ENCODE data around the gene SFTPD.
A peak's percentile ranks its signal among the peaks of the same experiment; 100 is the strongest.

The SFTPD gene

GRCh38 chr10:79944428-79945395 lies 4.2 kb downstream of the SFTPD start:
- DNase-seq (ENCODE audit: low read depth, low spot score), result no peak

DNA sequence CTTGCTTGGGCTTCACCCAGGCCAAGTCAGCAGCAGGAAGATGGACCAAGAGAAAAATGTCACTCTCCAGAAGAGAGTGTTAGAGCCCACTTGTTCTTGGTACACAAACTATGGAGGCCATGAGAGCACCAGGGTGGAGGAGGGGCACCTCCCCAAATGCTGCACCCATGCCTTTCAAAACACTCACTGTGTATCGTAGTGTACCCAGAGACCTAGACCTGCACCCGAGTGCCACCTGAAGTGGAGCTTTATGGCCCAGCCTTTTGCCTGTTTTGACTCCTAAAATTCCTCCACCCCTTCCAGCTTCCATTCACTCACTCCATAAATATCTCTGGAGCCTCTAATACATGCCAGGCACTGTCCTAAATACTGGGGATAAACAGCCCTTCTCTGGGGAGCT lies 5.0 kb downstream of the SFTPD start:
- DNase-seq (ENCODE audit: low read depth, low spot score), result no peak

DNA sequence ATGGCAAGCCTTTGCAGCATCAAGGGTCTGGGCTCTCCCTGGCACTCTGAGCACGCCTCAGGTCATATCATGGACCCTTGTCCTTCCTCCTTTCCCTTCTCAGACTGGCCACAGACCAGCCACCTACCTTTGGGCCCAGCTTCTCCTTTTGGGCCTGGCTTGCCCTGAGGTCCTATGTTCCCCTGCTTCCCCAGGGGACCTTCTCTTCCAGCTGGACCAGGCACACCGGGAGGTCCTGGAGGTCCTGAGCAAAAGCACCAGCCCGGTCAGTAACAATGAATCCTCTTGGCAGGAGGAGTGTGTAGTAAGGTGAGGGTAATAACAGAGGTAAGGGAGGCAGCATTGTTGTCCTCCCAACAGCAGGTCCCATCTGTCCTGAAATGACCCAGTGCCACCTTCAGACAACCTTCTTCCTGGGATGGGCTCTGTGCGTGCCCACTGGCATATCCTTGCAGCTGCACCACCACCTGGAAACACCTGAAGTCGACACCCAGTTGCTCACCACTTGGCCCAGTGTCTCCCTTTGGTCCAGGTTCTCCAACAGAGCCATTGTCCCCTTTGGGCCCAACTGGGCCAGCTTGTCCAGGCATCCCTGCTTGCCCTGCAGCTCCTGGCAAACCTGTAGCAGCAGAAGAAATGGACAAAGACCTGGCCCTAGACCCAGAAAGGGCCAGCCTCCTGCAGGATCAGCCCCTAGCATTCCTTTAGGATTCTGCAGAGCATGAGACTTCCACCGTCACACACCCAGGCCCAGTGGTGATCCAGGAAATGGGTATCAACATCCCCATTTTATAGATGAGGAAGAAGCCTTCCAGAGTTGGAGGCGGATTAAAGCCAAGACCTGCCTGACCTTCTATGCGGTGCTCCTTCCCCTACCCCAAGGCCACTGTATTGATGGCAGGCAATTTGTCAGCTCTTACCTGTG lies 6.4 kb downstream of the SFTPD start:
- DNase-seq (ENCODE audit: low read depth, low spot score), result no peak

GRCh38 chr10:79941585-79942210 lies 7.2 kb downstream of the SFTPD start:
- DNase-seq (ENCODE audit: low read depth, low spot score), result no peak

DNA sequence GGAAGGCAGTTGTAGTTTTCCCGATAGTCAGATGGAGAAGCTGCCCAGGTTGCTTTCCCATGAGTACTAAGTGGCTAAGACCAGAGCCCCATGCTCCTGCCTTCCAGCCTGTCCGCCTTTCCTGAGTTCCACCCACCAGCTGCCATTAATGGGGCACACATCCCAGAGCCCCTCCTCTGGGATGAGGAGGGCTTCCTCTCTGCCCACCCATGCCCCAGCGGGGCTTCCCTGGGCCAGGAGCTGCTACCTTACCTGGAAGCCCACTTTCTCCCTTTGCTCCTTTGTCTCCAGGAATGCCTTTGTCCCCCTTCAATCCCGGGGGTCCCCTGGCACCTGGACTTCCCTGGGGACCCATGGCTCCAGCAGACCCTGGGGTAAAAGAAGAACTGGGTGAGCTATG lies 7.8 kb downstream of the SFTPD start:
- DNase-seq (ENCODE audit: low read depth, low spot score), result no peak

DNA sequence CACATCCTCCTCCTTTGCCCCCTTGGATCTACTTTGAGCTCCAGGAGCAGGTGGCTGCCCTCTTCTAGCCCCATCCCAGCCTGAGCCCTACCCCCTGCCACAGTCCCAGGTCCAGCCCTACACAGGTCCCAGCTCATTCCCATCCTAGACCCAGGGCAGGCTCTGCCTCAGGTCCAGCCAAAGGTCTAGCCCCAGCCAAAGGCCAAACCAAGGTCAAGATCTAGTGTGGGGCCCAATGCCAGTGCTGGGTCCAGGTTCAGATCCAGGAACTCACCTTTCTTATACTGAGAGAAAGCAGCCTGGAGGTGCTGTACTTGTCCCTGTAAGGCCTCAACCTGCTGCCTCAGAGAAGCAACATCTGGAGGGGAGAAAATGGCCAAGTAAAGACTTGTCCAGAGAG lies 8.5 kb downstream of the SFTPD start:
- DNase-seq (ENCODE audit: low read depth, low spot score), result no peak

DNA sequence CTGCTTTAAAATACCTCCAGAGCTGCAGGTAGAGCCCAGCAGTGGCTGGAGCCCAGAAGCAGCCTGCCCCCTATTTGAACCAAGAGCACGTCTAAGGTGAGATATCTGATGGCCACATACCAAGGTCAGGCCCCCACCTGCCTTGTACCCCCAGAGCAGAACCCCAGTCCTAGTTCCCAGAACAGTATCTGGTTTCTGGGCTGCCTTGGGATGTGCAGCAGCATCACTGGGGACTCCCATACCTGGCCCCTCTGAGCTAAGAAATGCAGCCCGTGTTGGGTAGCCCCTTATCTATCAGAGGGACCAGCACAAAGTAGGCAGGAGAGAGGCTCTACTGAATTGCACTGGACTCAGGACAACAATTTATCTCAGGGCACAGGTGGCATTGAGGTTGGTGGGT lies 8.9 kb downstream of the SFTPD start:
- DNase-seq (ENCODE audit: low read depth, low spot score), result no peak

DNA sequence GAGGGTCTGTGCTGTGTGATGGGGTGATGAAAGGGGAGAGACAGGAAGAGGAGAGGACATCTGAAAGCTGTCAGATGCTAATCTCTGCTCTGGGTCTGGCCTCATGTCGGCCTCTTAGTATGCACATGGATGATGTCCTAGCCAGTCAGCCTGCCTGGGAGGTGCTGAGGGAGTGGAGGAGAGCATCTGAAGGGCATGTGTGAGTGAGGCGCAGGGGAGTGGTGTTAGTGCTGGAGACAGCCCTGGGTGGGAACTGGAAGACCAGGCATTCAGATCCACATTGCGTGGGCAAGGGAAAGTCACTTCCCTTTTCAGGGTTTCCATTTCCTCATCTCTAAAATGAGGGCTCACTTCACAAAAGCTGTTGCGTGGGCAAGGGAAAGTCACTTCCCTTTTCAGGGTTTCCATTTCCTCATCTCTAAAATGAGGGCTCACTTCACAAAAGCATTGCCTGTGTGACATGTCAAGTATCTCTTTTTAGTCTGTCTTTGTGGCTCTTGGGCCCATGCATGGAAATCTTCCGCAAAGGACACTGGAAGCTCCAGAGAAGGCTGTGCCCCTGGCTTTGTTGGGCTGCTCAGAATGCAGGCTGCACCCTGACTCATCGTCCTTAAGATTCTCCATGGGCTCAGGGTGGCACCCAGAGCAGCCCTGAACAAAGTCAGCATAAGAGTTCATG lies 10.0 kb downstream of the SFTPD start:
- no peak for DNase-seq (ENCODE audit: low read depth, low spot score)

GRCh38 chr10:79937701-79938151 lies 11.2 kb downstream of the SFTPD start:
- no peak for DNase-seq (ENCODE audit: low read depth, low spot score)

DNA sequence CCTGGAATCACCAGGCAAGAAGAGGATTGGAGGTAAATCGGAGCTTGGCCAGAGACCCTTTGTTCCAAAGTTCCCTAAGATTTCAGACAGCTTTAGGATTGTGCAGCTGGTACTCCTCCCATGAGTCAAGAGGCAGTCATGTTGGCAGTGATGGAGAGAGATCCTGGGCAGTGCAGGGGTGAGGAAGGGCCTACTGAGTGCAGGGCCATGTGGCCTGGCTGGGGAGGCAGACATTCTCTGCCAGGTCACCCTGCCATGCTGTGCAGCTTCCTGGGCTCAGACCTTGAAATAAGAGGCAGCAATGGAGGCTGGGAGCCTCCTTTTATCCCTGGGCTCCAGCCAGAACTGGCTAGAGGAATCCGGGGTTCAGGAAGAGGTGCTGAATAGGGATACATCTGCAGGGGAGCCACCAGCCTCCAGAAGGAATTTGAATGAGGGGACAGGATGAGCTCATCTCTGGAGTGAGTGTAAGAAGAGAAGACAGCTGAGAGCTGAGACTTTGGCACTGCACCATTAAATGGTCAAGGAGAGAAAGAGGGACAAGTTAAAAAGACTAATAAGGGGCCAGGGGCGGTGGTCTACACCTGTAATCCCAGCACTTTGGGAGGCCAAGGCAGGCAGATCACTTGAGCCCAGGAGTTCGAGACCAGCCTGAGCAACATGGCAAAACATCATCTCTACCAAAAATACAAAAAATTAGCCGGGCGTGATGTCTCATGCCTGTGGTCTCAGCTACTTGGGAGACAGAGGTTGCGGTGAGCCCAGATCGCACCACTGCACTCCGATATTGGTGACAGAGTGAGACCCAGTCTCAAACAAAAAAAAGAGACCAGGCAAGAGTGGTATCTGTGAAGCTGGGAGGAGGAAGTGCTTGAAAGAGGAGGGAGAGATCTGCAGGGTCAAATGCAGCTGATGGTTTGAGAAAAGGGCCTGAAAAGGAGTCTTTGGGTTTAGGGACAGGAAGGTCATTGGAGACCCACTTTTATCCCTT lies 12.0 kb downstream of the SFTPD start:
- DNase-seq (ENCODE audit: low read depth, low spot score), result no peak

DNA sequence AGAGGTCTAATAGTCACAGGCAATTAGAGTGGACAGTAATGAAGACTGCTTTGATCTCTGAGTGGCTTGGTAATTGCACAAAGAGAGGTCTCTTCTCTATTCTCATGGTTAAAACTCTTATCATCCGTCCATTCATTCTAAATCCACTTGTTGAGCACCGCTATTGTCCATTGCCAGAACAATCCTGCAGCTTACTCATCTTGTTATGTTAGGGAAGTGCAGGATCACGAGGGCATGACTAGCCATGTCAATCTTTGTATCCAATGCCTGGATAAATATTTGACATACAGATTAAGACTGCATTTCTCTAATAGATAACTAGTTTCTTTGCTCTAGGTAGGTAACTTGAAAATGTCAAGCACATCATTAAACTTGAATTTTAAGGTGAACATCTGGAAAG lies 14.9 kb downstream of the SFTPD start:
- no peak for DNase-seq (ENCODE audit: low read depth, low spot score)

- no peak for DNase-seq (ENCODE audit: low read depth, low spot score)
These were observed 16.0 kb downstream of the SFTPD start for GRCh38 chr10:79932841-79933379.

- no peak for DNase-seq (ENCODE audit: low read depth, low spot score)
These were observed 16.6 kb downstream of the SFTPD start for GRCh38 chr10:79932307-79932706.

- DNase-seq (ENCODE audit: low read depth, low spot score), result no peak
These were observed 18.2 kb downstream of the SFTPD start for GRCh38 chr10:79930751-79931150.

DNA sequence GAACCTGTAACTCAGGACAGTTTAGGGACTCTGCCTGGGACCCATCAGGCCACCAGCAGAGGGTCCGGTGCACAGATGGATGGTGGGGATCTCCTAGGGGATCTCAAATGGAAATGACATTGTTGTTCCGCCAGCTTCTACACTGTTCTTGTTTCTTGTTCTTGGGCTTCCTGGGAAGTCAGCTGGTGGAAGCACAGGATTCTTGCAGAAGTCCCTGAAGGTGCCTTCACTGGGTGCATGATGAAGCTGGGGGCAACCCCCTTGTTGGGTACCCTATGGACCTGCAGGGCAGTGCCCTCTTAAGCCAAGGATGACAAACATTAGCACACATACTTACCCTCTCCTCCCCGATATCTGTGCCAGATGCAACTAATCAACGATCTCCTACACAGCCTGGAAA lies 18.6 kb downstream of the SFTPD start:
- DNase-seq (ENCODE audit: low read depth, low spot score), result no peak

GRCh38 chr10:79929409-79929904 lies 19.4 kb downstream of the SFTPD start:
- DNase-seq (ENCODE audit: low read depth, low spot score), result peak; percentile 54

DNA sequence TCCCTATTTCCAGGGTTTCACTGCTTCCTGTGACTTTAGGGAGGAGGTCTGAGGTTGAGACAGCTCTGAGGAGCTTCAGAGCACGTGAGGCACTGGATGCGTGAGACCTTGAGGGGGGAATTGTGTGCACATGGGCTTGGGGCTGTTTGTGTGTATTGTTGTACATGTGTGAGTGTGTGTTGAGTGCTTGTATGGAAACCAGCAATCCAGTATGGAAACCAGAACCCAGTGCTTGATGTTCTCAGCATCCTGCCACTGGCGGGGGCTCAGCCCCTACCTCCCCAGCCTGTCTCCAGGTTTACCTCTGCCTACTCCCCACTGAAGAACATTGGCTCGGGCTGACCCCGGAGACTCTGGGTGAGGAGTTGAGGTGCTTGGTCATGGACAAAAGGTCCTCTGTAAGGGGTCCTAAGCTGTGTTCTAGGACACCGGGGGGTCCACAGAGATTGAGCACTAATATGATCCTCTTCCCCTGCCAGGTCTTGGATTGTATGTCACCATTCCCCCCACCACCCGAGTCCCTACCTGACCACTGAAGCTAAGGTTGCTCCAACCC lies 20.8 kb downstream of the SFTPD start:
- no peak for DNase-seq (ENCODE audit: low read depth, low spot score)

DNA sequence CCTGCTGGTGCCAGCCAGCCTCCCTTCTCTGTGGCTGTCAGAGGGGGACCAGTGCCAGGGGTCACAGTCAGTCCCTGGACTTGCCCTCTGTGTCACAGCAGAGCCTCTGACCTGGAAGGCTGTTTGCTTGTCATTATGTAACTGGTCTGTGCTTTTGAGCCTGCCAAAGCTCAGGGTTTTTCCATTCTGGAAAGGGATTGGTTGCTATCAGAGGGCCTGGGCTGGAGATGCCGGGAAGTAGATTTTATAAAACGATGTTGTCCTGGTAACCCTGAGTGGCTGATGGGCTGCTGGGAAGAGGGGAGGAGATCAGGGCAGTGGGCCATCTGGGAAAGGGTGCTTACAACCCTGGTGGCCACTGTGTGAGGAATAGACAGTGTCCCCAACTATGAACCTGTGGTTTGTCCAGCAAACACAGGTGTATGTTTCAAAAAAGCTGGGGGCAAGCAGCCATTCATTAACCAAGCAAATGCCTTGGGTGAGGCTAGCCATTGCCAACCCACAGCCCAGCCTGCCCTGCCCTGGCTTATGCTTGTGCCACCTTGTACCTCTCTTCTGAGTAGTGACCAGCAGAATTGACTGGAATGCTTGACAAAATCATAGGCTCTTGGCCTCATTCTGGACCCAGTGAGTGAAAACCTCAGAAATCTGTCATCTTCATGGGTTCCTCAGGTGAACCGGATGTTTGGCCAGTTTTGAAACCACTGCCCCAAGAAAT lies 21.6 kb downstream of the SFTPD start:
- DNase-seq (ENCODE audit: low read depth, low spot score), result no peak

GRCh38 chr10:79926037-79926436 lies 22.9 kb downstream of the SFTPD start:
- DNase-seq (ENCODE audit: low read depth, low spot score), result no peak

Measured in activated CD4-positive, CD25-positive, alpha-beta regulatory T cell treated with anti-CD3 and anti-CD28 coated beads, Interleukin-2, amount 50 U/mL, for 16 hours (primary cell).